Activated CD4-positive, alpha-beta T cell treated with anti-CD3 and anti-CD28 coated beads for 24 hours (primary cell): ENCODE results near the gene FIBCD1.

Experiments used
- DNase-seq, 2 donors: peaks; one replicate each; pipeline ENCODE4 v3.0.0-alpha.2; 2020; ENCODE audit warnings: low read depth in 2 of 2

FIBCD1 gene

DNA sequence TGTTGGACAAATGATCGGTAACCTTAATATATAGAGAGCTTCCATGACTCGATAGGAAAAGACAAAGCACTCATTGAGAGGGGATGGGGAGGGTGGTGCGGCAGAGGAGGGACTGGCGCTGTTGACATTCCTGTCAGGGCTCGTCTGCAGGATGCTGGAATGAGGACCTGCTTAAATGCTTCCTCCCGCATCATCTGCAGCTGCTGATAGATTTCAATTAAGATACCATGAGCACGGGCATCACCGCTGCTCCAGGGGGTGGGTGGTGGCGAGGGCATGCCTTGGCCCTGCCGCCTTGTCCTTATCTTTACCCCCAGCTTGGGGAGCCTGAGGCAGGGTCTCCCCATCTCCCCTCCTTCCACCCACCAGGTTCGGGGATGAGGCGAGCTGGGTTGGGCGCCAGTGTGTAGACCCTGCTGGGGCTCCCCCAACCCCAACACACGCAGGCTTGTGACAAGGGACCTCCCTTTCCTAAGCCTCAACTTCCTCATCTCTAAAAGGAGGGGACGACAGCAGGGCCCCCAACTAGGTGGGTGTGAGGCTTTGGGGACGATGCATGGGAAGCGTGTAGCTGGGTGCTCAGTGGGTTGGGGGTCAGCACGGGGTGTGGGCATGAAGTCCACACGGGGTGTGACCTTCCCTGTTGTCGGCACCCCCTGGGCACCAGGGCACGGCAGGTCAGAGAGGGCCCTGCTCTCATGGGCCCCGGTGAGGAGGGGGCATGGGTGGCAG is 30.7 kb downstream of the FIBCD1 start:
- DNase-seq = no peak

DNA sequence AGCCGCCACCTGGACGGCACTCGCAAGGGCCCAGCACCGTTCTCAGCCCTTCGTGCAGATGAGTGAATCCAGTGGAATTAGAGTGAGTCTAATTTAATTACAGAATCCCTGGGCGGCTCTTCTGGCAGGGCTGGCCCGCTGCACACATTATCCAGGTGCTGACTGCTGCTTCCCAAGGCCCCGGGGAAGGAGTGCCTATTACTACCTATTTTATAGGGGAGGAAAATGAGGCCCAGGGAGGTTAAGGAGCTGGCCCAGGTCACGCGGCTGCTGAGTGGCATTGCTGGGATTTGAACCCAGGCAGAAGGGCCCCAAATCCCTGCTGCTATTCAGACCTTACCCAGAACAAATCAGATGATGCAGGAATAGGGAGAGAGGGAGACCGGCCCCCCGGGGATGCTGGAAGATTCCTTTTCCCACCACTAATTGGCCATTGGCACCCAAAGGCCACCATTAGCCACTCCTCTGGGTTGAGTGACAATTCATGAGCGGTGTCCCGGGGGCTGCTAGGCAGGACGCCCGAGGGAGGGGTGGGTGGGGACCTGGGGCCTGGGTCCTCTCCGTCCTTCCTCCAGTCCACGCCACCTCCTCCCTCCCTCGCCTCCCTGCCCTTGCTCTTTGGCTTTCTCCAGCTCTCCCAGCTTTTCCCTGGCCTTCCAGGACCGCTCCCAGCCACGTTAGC is 32.2 kb downstream of the FIBCD1 start:
- no peak for DNase-seq

DNA sequence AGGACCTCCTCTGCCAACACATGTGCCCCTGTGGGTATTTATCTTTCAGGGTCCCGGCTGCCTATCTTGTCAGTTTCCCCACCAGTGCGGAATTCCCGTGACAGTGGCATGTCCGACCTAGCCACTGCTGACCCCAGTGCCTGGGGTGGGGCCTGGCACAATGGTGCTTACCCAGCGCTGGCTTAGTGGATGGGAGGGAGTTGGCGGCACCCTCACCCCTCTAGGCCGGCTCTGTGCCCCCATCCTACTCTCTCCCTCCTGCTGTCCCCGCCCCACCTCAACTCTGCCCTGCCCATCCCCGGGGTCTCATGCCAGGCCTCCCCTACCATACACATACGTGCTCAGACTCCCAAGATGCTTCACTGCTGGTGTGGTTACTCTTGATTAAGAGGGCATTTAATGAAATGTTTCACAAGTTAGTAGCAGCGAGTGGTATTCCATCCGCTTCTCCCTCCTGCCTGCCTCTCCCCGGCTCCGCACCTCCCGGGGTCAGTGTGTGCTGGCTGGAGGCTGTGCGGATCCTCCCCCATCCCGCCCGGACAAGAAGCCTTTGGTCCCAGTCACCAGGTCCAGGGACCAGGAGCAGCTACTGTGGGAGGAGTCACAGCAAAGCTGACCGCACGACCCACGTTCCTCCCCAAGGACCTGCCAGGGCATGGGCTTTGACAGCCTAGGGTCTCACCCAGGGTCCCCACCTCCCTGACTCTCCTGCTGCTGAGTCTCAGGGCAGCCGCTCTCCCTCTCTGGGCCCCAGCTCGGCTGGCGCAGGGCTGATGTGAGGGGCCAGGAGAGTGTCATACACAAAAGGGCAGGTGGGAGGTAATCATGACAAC is 32.9 kb downstream of the FIBCD1 start:
- no peak for DNase-seq

DNA sequence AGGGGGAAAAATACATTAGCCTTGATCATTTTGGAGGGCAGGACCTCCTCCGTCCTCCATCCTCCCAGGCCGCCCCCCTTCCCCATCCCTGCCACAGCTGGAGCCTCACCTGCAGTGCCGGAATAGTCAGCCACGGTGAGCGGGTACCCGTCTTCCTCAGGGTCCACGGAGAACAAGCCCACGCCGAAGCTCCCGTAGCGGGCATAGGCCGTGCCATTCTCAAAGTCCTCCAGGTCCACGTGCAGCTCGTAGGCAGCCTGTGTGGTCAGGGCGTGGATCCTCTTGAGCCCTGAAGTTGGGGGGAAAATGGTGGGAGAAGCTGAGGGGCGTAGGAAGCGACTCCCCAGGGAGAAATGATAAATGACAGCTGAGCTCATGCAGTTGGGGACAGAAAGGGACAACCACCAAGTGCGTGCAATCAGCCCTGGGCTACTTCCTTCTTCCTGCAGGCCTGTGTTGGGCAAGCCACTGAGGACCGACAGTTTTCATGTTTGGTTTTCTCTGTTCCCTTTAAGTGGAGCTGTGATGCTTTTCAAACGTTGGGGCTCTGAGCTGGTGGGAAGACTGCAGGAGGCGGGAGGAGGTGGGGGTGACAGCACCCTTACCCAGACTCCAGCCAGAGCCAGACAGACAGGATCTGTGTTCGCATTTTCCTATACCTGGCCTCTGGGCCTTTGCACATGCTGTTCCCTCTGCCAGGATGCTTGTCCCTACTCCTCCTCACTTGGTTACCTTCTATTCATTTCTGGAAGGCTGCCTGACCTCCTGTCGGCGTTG is 33.7 kb downstream of the FIBCD1 start:
- no peak for DNase-seq

DNA sequence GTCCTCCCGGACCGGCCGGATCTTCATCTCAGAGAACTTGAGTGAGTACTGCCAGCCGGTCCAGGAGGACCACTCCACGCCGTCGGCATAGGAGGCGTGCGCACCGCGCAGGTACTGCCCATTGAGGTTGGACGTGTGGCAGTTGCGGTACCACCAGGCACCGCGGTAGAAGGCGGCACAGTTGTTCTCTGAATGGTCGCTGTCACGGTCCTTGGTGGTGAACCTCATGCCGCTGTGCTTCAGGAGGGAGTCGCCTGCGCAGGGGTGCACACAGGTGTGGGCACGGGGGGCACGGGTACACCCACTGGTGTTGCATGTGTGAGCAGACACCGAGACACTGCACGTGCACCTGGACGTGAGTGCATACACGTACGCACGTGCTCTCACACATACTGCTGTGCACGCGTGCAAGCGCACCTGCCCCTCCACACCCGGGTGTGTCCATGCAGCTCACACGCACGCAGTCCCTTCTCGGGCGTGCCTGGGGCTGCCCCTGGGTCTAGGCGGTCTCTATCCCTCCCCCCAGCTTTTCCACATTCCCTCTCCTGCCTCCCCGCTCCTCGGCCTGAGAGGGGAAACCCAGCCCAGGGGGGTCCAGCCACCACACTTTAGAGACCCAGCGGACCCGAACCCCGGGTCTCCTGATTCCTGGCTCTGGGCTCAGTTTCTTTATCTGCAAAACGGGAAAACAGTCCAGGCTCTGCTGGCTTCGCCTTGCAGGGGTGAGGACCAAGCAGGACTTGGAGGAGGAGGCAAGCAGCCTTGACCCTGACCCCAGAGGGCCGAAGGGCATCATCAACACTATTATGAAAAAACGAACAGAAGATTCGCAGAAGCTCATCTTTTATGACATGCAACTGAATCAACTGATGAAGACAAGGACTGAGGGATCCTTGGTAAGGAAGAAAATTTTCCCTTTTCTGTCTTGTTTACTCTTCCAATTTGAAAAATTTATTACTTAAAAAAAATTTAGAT is 34.7 kb downstream of the FIBCD1 start:
- no peak for DNase-seq

DNA sequence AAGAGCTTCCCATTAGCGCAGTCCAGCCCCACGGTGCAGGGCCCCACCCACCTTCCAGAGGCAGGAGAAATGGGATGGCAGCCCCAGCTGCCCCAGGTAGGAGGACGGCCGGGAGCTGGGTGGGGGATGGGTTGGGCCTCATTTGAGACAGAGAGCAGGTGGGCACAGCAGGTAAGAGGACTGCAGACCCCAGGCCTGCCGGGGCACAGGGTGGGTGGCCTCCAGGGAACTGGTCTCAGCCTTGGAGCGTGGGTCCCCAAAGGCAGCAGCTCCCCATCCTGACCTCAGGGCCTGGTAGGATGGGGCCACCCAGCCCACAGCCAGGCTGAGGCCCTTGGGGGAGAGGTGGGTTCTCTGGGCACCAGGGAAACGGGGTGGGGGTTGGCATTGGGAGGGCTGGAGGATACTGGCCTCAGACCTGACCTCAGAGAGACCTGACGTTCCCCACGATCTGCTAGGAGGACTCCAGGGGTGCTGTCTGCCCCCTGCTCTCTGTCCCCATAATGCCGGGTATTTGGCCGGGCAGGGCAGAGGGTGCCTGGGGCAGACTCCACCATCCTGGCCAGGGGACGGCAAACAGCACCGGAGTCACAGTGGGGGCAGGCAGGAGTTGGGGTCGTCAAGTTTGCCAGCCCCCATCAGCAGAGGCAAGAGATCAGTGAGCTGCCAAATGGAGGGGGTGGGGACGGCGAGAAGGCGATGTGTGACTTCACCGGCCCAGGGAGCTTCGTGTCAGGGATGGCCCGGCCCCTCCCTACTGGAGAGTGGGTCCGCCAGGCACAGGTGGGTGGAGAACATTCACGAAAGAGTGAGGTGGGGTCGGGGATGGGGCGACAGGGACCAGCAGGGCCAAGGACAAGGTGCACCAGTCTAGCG is 35.6 kb downstream of the FIBCD1 start:
- DNase-seq = no peak

DNA sequence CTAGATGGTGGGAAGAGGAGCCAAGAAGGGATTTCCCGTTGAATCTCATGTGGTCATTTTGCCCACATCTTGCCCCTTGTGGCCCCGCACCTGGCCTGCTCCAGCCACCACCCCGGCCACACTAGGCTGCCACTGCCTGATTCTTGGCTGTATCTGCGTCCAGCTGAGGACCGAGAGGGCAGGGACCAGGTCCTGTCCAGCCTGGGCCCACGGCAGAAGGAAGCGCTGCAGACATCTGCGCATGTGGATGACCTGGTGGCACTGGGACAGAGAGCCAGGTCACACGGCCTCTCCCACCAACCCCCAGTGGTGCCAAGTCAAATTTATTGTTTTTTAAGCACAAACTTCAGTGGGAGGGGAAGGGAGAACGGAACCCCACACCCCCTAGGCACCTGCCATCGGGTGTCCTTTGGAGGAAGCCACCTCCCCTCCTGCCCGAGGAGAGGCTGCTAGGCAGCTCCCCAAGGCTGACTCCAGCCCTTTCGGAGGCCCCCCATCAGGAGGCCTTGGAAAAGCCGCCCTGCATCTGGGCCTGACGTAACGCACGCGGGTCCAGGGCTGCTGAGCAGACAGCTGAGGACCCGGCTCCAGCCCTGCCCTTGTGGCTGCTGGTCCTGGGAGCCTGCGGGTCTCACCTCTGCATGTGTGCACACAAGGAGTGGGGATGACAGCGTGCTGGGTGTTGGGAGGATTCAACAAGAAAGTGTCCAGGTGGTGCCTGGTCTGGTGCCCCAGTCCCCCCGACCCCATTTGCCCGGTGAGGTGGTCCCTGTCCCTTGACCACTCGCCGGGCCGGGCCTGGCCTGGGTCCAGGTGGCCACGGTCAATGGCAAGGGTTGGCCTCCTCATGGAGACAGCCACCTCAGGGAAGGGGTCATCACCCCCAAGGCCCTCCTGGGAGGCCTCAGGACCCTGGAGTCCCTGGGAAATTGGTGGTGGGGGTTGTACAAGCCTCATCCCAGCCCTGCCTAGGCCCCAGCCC is 36.6 kb downstream of the FIBCD1 start:
- DNase-seq = no peak

DNA sequence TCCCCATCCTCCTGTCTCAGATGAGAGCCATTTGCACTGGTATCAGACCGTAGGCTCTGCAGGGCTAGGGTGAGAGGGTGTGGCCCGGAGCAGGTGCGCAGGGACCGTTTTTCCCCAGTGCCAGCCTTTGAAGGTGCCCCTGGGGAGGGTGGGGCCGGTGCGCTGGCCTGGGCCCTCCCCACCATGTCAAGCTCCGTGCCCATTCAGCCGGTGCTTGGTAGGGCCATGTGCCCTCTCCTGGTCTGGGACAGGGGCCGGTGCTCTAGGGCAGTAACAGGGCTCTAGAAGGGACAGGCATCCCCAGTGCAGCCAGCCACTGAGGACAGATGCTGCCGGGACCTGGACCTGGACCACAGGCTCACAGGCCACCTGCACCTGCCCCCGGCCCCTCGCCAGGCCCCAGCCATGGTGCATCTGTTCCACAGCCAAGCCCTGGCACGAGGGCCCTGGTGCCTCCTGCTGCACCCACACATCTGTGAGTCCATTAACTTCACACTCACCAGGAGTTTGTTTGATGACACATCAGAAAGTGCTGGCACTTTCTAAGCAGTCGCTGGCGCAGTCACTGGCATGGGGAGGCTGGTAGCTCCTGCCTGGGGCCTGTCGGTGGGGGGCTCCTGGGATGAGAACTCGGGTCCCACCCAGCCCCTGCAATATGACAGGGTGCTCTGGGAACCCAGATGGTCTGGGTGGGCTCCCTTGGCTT is 37.4 kb downstream of the FIBCD1 start:
- no peak for DNase-seq

DNA sequence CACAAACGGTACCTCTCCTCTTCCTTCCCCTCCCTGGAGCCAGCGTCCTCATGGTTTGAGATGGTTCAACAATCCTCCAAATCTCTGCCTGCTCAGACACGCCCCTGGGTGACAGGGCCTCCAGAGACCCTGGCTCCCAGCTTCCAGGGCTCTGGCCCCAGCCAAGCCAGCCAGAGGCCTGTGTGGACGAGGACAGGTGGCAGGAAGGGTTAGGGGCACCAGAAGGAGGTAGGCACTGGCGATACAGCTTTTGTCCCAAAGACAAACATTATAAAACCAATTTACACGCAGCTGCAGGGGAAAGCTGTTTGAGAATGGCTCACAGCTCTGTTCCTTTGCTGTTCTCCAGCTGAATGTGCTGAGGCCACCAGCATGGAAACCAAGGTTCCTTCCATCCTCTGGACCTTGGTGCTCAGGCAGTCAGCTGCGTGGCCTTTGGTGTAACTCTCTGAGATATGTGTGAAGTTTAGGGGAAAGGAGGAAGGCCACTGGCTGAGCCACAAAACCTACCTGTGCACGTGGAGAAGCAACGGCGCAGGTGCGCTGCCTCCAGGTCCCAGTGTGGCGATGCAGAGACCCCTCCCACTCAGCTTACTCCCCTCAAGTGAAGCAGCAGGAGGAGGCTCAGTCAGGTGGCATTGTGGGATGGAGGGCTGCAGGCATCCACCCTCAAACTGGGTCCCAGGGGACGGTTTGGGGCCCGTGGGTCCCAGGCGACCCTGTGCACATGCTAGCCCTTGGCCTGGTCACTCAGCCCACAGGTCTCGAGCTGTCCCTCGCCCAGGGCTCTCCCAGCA is 38.1 kb downstream of the FIBCD1 start:
- DNase-seq = no peak

DNA sequence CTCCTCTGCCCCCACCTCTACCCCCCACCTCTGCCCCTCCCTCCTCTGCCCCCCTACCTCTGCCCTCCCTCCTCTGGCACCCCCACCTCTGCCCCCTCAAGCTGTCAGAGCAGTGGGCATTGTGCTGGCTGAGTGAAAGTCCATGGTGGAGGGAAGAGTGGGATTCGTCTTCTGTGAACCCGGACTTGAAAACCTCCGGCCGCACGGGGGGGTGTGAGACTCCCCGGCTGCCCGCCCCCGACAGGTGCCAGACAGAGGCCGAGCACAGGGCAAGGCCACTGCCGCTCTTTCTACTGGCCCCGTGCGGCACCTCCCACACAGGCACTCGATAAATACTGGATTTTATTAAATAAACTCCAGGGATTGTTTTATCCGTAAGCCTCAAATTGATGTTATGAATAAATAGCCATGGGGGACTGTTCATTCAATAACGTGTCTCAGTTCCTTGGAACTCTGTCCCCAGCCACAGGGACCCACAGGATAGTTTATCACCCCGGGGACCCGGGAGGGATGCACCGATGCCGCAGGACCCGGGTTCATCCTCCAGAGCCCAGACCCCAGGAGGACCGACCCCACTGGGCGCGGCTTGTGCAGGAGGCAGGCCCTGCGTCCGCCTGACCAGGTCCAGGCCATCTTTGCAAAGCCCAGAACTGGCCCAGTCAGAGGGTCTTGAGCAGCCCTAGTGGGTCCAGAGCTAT is 39.8 kb downstream of the FIBCD1 start:
- DNase-seq = no peak

DNA sequence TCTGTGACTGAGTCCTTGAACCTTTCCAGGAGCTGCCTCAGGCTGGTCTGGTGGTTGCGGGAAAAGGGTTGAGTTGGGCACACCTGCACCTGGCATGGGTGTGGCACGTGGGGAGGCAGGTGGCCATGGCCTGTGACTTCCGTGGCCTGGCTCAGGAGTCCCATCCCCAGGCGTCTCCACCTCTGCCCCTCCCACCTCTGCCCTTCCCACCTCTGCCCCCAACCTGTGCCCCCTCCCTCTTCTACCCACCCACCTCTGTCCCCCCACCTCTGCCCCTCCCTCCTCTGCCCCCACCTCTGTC is 40.5 kb downstream of the FIBCD1 start:
- no peak for DNase-seq

DNA sequence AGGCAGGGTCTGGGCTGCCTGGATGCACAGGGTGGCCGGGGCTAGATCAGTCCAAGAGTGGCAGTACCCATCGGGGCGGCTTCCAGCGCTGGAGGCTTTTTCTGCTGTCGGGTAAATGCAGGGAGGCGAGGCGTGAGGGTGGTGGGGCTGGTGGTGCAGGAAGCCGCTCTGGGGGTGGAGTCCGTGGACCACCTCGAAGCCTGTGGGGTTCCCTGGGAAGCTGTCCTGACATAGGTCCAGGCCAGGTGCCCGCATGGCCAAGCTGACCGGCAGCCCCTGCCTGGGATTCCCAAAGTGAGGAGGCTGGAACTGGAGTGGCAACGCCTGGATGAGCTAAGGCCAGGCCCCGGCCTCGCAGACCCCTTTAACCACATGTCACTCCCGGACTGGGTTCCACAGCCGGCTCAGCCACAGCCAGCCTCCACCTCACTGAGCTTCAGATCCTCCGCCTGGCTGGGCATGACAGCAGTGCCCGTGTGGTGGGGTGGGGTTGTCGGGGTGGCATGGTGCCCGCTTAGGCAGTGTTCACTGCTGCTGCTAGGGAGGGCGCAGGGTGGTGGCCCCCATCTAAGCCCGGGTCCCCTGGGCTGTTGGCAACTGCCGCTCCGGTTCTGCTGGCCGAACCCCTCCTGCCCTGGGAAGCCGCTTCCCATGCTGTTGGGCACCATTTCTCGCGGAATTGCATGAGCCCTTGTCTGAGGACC is 41.0 kb downstream of the FIBCD1 start:
- no peak for DNase-seq

DNA sequence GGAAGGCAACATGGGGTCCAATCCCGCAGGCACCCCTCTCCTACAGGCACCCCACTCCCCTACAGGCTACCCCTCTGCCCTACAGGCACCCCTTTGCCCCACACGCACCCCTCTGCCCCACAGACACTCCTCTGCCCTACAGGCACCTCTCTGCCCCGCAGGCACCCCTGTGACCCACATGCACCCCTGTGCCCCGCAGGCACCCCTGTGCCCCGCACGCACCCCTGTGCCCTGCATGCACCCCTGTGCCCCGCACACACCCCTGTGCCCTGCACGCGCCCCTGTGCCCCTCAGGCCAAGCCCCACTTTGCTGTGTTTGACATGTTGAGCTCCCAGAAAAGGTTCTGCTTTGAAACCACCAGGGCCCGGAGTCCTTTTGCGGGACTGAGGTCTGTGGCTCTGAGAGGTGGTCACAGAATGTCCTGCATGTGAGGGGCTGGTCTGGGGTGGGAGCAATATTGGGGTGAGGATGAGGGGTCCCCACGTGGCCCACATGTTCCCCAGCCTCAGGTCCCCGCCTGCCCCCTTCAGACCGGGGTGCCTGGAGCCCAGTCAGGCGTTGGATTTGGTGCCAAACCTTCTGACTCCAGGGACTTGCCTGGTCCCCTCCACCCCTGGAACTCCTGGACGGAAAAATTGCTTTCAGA is 41.8 kb downstream of the FIBCD1 start:
- DNase-seq = no peak

DNA sequence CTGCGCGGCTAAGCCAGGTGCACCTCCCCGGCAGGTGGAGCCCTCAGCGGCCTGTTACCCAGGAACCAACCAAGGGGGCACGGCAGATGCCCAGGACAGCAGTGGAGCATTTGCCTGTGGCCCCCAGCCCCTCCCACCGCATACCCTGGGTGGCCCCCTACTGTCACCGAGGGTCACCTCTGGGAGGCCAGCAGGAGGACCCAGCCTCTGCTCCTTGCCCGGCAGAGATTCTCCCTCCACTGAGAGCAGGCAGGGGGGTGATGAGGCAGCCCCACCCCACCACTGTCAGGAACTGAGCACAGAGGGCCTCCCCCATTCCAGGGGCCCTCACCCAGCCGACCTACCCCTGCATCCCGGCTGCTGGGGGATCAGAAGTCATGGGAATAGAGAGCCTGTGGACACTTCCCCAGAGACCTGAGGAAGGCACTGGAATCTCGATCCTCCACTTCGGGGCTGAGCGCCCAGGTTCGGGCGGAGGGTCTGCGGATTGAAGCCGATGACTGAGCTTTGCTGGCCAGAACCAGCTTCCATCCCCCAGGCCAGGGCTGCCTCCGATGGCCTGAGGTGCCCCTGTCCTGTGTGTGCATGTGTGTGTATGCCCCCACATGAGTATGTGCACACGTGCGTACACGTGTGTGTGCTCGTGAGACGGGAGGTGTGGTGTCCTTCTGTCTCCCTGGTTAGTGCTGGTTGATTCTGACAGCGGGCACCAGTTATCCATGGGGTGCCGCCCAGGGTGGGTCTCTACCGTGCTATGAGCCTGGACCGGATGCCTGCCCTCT is 42.6 kb downstream of the FIBCD1 start, which contains the start of gene QRFP:
Gene QRFP (minus strand): TSS at position 580 of the 782 bp plus-strand sequence. CDS start 2,974 bp downstream, outside the sequence.
- DNase-seq = no peak
